Osteoblast (primary cell): ENCODE measurements around the gene ADARB1. TPM values are rescaled to one million over a fixed set of nuclear protein-coding genes. Genes with fewer than 3 reads are reported as not detected.
A peak's percentile ranks its signal among the peaks of the same experiment; 100 is the strongest.
"Not testable (repeated sequence)": the region's sequence is repeated elsewhere in the genome, so short reads cannot be mapped to it uniquely, and the experiment has no call there.

Experiments used
- DNase-seq: peaks from one replicate; pipeline ENCODE4 v3.0.0; 2011; ENCODE audit warnings: low spot score, mixed read lengths; ENCODE audit not compliant: insufficient read length; ENCODE audit errors: missing footprints
- H2AFZ ChIP-seq: 2 replicates; pipeline ENCODE4 v1.6.0; 2011; ENCODE audit warnings: mild to moderate bottlenecking, low read length
- H3K27ac ChIP-seq: 2 replicates; pipeline ENCODE4 v1.5.1; 2011; ENCODE audit warnings: mild to moderate bottlenecking, low read depth, low read length, moderate library complexity
- H3K27me3 ChIP-seq: 2 replicates; pipeline ENCODE4 v1.6.0; 2012; ENCODE audit warnings: mild to moderate bottlenecking, control low read depth, inconsistent platforms, low read length, moderate library complexity; ENCODE audit not compliant: insufficient read depth
- H3K36me3 ChIP-seq: 2 replicates; pipeline ENCODE4 v1.5.1; 2011; ENCODE audit warnings: mild to moderate bottlenecking, low read length, control low read depth, moderate library complexity; ENCODE audit not compliant: insufficient read depth
- H3K4me1 ChIP-seq: 2 replicates; pipeline ENCODE4 v1.5.1; 2011; ENCODE audit warnings: mild to moderate bottlenecking, low read length, control low read depth, moderate library complexity; ENCODE audit not compliant: insufficient read depth
- H3K4me2 ChIP-seq: 2 replicates; pipeline ENCODE4 v1.6.0; 2011; ENCODE audit warnings: mild to moderate bottlenecking, low read length; ENCODE audit not compliant: insufficient read depth
- H3K4me3 ChIP-seq: fragments of 200-600 bp; sonication (generic); 3 replicates; pipeline ENCODE4 v1.5.1; 2012; ENCODE audit warnings: mild to moderate bottlenecking, low read length, inconsistent platforms; ENCODE audit not compliant: insufficient read depth
- H3K79me2 ChIP-seq: 2 replicates; pipeline ENCODE4 v1.6.0; 2012; ENCODE audit warnings: mild to moderate bottlenecking, low read length, control low read depth, inconsistent platforms; ENCODE audit not compliant: insufficient read depth
- H3K9me3 ChIP-seq: 2 replicates; pipeline ENCODE4 v1.5.1; 2011; ENCODE audit warnings: low read depth, low read length, control low read depth
- H4K20me1 ChIP-seq: 2 replicates; pipeline ENCODE4 v1.6.0; 2012; ENCODE audit warnings: mild to moderate bottlenecking, low read length, control low read depth; ENCODE audit not compliant: insufficient read depth
- CTCF ChIP-seq: IDR thresholded peaks from 2 replicates; pipeline ENCODE4 v1.5.1; 2011; ENCODE audit warnings: mild to moderate bottlenecking, low read depth, low read length, moderate library complexity; ENCODE audit errors: extremely low read depth
- total RNA-seq: library from RNA; depleted of rRNA; stranded (reverse); fragments of >200 nt; gene quantifications from 2 replicates; pipeline ENCODE4 v1.2.3, GENCODE V29; 2012

The ADARB1 gene
- total RNA-seq, 1 donor = 19.5 TPM

GRCh38 chr21:45141507-45141906 is 67.1 kb downstream of the ADARB1 start:
- no peak for TF ChIP-seq CTCF
- H3K9me3 ChIP-seq = no peaks in the 10 kb centered on the region
- H3K79me2 ChIP-seq = peaks cover 4% of the 10 kb centered on the region
- no peak overlapping the region for H3K27ac ChIP-seq
- peaks cover 8% of the 10 kb centered on the region for H3K36me3 ChIP-seq
- no peak for DNase-seq
- H4K20me1 ChIP-seq = peaks cover 21% of the 10 kb centered on the region
- H3K4me2 ChIP-seq = no peak overlapping the region
- H3K27me3 ChIP-seq = no peaks in the 10 kb centered on the region
- peaks cover 21% of the 10 kb centered on the region for H3K4me1 ChIP-seq
- H3K4me3 ChIP-seq = no peak overlapping the region
- H2AFZ ChIP-seq = no peak overlapping the region

DNA sequence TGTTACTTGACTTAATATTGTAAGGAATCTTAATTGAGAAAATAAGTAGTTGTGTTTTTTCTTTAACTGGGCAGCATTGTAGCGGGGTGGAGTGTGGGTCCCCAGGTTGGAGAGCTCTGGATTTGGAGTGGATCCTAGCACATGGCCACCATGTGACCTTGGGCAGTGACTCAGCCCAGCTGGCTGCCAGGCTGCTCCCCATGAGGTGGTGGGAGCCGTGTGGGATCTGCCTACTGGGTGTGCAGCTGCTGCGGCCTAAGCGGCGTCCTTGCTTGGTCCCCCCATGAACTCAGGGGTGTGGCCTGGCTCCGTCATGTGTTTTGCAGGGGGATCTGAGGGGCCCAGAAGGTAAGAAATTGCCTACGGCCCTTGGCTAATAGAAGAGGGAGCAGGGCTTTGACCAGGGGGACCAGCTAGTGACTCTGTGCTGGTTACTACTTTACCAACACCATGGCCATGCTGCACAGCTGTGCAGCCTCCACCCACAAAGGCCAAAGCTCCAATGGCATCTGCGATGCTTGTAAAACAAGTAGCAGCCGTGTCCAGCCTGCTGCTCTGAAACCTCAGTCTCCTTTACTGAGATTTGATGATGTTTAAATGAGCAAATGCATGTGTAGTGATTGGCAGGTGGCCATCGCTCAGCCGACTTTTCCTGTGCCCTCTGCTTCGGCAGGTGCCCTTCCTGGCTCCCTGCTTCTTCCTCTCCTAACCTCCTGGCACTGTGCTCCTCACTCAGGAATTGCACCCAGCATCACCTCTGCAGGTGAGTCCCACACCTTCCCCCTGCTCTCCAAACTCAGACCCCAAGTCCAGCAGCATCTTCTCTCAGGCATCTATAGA is 68.3 kb downstream of the ADARB1 start:
- Histone ChIP-seq H3K27me3 (no peaks in the 10 kb centered on the region), H3K79me2 (peaks cover 4% of the 10 kb centered on the region), H3K4me2 (no peak overlapping the region), H4K20me1 (peaks cover 14% of the 10 kb centered on the region), H3K9me3 (no peaks in the 10 kb centered on the region), H2AFZ (no peak overlapping the region), H3K4me1 (peaks cover 12% of the 10 kb centered on the region), H3K27ac (no peak overlapping the region), H3K4me3 (no peak overlapping the region), H3K36me3 (peaks cover 8% of the 10 kb centered on the region)
- peak; percentile 94 for DNase-seq
- TF ChIP-seq CTCF = no peak

DNA sequence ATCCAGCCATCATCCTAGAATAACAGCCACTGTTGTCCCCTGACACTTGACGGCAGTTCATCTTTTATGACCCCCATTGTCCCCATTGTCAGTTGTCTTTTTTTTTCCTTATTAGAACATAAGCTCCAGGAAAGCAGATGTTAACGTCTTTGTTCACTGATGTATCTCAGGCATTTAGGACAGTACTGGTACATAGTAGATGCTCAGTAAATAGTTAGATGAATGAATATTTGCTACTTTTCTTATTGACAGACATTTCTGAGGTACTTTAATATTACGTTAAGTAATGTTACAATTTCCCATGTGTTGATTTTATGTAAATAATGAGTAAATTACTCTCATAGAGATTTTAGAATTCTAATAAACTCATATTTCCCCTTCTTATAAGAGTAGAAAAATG is 69.5 kb downstream of the ADARB1 start:
- peaks cover 10% of the 10 kb centered on the region for H4K20me1 ChIP-seq
- no peak for DNase-seq
- H2AFZ ChIP-seq = no peak overlapping the region
- H3K36me3 ChIP-seq = peaks cover 8% of the 10 kb centered on the region
- H3K9me3 ChIP-seq = no peaks in the 10 kb centered on the region
- TF ChIP-seq CTCF = no peak
- no peak overlapping the region for H3K4me3 ChIP-seq
- no peak overlapping the region for H3K27ac ChIP-seq
- no peak overlapping the region for H3K4me2 ChIP-seq
- peaks cover 4% of the 10 kb centered on the region for H3K79me2 ChIP-seq
- no peaks in the 10 kb centered on the region for H3K27me3 ChIP-seq
- peaks cover 12% of the 10 kb centered on the region for H3K4me1 ChIP-seq

GRCh38 chr21:45145146-45145545 is 70.8 kb downstream of the ADARB1 start:
- DNase-seq = no peak
- Histone ChIP-seq H3K27me3 (no peaks in the 10 kb centered on the region), H3K27ac (no peak overlapping the region), H3K4me2 (no peak overlapping the region), H4K20me1 (peaks cover 10% of the 10 kb centered on the region), H3K79me2 (peaks cover 4% of the 10 kb centered on the region), H2AFZ (no peak overlapping the region), H3K4me1 (peaks cover 12% of the 10 kb centered on the region), H3K4me3 (no peak overlapping the region), H3K9me3 (no peaks in the 10 kb centered on the region), H3K36me3 (peaks cover 8% of the 10 kb centered on the region)
- TF ChIP-seq CTCF = no peak

DNA sequence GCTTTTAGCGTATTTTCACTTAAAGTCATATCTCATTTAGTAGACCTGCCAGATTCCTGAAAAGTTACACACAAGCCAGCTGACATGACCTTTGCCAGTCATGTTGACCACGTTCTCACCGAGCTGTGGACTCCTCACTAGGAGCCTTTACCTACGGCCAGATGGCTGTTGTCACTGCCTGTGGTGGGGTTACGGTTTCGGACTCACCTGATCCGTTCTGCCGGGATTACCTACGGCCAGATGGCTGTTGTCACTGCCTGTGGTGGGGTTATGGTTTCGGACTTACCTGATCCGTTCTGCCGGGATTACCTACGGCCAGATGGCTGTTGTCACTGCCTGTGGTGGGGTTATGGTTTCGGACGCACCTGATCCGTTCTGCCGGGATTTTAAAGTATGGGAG is 71.5 kb downstream of the ADARB1 start:
- H3K4me3 ChIP-seq = not testable (repeated sequence)

More for the DNA sequence above, 71.5 kb downstream of the ADARB1 start:
- not testable (repeated sequence) for H3K79me2 ChIP-seq, H3K27me3 ChIP-seq, DNase-seq, H3K9me3 ChIP-seq, H2AFZ ChIP-seq, H3K27ac ChIP-seq, H3K4me2 ChIP-seq, H3K36me3 ChIP-seq
- H4K20me1 ChIP-seq = peaks cover 10% of the 10 kb centered on the region
- peaks cover 12% of the 10 kb centered on the region for H3K4me1 ChIP-seq
